GM19193 (cell line): ENCODE data around the gene DNAH5.

Experiments used
- POLR2A ChIP-seq: IDR thresholded peaks from 4 replicates; pipeline ENCODE4 v1.6.1; 2011; ENCODE audit not compliant: insufficient read depth, insufficient read length; ENCODE audit errors: extremely low read depth

DNAH5 gene

GRCh38 chr5:13919087-13919486 is 25.4 kb downstream of the DNAH5 start:
- TF ChIP-seq POLR2A = no peak

DNA sequence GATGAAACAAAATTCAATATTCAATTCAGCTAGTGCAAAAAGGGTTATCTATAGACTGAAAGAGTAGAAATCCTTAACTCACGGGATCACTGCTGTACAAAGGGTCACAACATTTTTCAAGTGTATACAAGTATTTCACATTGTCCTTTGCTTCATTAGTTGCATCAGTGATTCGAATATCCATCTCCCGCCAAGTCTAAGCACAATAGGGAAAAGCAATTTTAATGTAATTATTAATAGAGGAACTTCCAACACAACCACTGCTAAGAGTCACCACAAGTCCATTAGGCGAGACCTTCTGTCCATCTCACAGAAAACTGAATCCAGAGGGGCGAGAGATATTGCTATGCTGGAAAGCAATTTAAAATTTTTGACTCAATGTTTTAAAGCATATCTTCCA is 27.4 kb downstream of the DNAH5 start:
- TF ChIP-seq POLR2A = no peak

- TF ChIP-seq POLR2A = no peak
Measured at GRCh38 chr5:13913962-13914361, 30.5 kb downstream of the DNAH5 start.

DNA sequence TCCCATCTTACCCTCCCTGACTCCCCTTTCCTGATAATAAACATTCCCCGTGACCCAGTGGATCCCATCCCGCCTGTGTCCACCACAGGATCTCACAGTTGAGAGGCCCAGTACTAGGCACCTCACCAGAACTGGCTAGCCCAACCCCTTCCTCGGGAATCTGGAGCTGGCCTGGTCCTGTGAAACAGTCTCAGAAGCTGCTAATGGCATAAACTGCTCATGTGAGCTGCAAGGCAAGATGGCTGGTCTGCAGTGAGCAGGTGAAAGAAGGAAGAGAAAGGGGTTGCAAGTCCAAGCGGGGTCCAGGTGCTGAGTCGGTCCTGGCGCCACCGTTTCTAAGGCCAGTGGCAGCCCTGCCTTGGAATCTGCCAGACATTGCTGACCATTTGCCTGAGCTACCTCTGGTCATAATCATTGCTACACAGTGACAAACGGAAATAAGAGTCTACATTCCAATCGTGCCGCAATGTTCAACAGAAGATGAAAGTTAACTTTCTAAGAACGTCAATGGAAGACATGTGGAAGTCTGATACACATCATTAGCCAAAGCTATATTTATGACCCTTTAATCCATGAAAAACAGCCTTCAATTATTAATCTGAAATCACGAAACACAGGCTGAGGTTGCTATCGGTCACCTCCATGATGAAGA is 33.7 kb downstream of the DNAH5 start:
- TF ChIP-seq POLR2A = no peak

GRCh38 chr5:13910201-13910600 is 34.3 kb downstream of the DNAH5 start:
- TF ChIP-seq POLR2A = no peak

DNA sequence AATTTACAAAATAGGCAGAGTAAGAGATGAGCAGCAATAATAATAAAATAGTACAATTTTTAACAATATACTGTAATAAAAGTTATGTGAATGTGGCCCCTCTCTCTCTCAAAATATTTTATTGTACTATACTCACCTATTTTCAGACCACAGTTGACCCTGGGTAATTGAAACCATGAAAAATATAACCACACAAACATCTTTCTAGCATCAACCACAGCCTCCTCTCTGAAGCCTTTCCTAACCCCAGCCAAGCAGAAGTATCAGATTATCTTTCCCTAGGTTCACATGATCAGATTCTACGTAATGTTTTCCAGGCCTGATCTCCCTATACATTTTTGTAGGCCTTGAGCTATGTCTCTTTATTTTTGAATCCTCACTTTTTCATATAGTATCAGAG is 35.2 kb downstream of the DNAH5 start:
- TF ChIP-seq POLR2A = no peak

GRCh38 chr5:13898569-13898968 is 45.9 kb downstream of the DNAH5 start:
- TF ChIP-seq POLR2A = no peak

DNA sequence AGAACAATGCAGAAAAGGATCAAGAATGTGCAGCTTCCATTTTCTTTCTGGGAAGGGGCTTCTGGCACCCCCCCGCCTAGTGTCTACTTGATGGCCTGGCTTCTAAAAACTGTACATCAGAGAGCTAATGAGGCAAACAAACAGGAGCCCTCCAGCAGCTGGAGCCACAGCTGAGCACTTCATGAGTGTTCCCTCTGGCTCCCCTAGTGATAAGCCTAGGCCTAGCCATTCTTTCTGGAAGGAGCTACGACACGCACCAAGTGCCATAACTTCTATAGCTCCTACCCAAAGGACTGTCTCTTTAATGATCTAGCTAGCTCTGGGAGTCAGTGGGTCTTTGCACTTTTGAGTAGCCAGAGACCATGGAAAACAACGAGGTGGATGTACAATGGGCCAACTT is 66.1 kb downstream of the DNAH5 start:
- no peak for TF ChIP-seq POLR2A

DNA sequence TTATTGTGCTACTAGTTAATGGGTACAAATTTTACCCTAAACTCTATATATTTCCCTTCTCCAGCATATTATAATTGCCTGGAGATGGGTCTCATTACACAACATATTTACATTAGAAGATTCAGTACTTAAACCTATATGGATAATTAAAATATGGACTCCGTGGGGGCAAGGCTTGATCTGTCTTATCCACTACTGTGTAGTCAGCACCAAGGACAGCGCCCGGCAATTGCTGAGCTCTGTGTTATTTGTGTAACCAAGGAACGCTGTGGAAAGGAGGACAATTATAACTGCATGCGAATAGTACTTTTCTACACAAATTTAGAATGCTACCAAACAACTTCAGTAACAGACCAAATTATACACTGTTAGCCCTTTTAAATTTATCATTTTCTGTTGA is 77.7 kb downstream of the DNAH5 start:
- TF ChIP-seq POLR2A = no peak

DNA sequence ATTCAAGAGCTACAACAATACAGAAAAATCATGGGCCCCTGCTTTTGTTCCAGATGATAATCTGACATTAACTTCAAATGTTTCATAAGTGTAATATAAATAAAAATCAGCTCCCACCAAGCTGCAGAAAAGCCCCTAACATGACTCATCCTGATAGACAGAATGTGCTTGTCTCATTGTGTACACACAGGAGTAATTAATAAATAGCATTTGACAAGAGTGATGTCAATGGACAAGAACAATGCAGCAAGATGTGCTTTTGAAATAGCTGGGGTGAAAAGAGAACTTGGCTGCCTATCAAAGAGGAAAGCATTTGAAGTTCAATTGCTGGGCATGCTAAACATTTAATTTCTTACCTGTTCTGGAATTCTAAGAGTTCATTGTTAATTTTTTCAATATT is 79.2 kb downstream of the DNAH5 start:
- no peak for TF ChIP-seq POLR2A

DNA sequence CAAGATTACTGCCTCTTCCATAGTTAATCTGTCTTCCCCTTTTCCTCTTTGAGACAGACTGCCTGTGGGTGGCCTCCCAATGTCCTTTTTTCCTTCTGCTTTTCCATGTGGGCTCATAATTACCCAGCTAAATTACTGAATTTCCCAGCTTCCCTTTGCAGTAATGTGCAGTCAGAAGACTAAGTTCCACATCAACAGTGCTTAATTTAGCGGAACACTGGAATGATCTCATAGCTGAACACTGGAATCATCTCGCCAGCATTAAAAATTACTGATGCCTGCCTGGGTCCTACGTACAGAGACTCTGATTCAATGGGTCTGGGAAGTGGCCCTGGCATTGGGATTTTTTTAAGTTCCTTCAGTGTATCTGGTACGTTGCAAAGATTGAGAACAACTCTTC is 84.3 kb downstream of the DNAH5 start:
- no peak for TF ChIP-seq POLR2A

GRCh38 chr5:13859270-13860065 is 85.0 kb downstream of the DNAH5 start:
- no peak for TF ChIP-seq POLR2A

DNA sequence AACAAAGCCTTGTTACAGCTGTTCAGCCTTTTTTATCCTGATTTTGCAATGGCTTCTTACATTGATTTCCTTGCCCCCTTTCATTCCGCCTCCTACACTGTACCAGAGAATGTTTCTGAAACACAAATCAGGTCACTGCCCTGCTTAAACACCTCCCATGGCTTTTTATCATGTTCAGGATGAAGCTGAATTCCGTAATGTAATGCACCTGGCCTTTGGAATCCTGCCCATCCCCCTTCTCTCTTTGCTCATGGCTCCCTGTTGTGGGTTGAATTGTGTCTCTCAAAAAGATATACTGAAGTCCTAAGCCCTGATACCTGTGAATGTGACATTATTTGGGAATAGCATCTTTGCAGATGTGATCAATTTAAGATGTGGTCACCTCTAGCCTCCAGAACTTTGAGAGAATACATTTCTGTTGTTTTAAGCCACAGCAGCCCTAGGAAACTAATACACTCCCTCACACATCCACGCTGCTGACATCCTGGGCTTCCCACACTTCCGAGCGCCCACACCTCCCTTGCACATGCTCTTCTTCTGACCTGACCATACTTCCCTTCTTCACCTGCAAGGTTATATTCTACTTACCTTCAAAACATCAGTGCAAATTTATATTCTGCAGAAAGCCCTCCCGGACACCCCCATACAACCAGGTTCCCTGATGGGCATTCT is 101.2 kb downstream of the DNAH5 start:
- no peak for TF ChIP-seq POLR2A

DNA sequence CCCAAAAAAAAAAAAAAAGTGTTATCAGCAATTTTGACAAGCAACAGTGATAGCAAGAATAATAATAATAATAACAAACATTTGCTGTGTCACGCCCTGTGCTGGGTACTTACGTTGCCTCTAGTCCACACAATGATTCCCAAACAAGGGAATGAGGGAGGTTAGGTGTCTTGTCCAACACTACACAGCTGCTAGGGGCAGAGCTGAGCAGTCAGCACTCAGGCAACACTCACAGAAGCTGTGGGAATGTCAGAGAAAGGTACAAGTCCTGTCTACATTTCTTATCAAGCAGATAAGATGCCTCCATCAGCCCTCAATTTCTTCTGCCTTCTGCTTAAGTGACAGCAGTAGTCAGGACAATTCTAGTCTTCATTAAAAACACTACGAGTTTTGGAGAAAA is 111.0 kb downstream of the DNAH5 start:
- TF ChIP-seq POLR2A = no peak

DNA sequence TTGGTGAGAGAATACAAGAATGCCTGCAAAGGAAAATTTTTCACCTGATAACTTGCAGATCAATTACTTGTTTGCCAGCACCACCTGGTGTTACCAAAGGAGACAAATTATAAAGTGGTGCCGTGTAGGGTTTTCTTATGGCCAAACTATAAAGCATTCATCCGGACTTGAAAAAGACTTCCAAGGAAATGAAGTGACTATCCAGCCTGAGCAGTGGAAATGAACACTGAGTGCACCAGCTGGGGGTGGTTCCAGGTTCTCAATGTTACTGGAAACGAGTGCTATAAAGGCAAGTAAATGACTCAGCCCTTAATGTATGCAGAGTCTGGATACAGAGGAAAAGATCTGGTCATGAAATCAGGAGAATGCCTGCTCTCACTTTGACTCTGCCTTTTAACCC is 113.1 kb downstream of the DNAH5 start:
- no peak for TF ChIP-seq POLR2A

DNA sequence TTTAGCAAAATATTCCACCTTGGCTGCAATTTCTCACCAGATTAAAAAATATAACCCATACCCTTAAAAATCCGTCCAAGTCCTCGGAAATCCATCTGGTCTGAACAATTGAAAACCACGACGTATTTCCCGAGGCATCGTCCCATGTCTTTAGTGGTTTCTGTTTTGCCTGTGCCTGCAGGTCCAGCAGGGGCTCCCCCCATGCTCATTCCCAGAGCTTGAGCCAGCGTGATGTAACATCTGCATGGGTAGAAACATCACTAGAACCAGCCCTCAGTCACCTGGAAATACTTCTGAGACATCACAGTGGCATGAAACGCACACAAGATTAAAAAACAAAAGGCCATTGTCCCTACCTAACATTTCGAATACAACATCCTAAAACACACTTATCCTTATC is 114.0 kb downstream of the DNAH5 start:
- no peak for TF ChIP-seq POLR2A

GRCh38 chr5:13821366-13821765 is 123.1 kb downstream of the DNAH5 start:
- TF ChIP-seq POLR2A = no peak

- TF ChIP-seq POLR2A = no peak
Measured at GRCh38 chr5:13816126-13816525, 128.4 kb downstream of the DNAH5 start.
